ENCODE measurements around the gene ALOXE3.

Gene ALOXE3

GRCh38 chr17:8153031-8153451, 34.7 kb upstream of the ALOXE3 start:
- Histone ChIP-seq H3K4me3 (ENCODE audit: low read depth in 1 of 2, low read length in 2 of 2) (peak overlapping the region; percentile 65 to 91), H3K27ac (ENCODE audit: low read length) (peak overlapping the region; percentile 100), H3K9me3 (ENCODE audit: control insufficient read depth in 1 of 2, low read length in 2 of 2) (no peaks in the 10 kb centered on the region), H3K36me3 (ENCODE audit: control insufficient read depth in 1 of 2, insufficient read depth in 2 of 2, low read length in 2 of 2) (peaks cover 25 to 48% of the 10 kb centered on the region in 2 donors), H3K4me1 (ENCODE audit: control insufficient read depth in 1 of 2, insufficient read depth in 2 of 2, low read length in 2 of 2) (peaks cover 13 to 37% of the 10 kb centered on the region in 2 donors), H3K27me3 (ENCODE audit: low read depth, low read length) (no peaks in the 10 kb centered on the region)

GRCh38 chr17:8152112-8152775, 33.9 kb upstream of the ALOXE3 start, which contains the start of gene PER1:
PER1 (minus strand) TSS chr17:8152404; CDS start chr17:8150706, 1,698 bp downstream.
- peaks cover 13 to 38% of the 10 kb centered on the region in 2 donors for H3K4me1 ChIP-seq (ENCODE audit: control insufficient read depth in 1 of 2, insufficient read depth in 2 of 2, low read length in 2 of 2)
- no peaks in the 10 kb centered on the region for H3K27me3 ChIP-seq (ENCODE audit: low read depth, low read length)
- H3K4me3 ChIP-seq (ENCODE audit: low read depth in 1 of 2, low read length in 2 of 2), result peak within 1 kb of the TSS; percentile 88 to 91
- no peaks in the 10 kb centered on the region for H3K9me3 ChIP-seq (ENCODE audit: control insufficient read depth in 1 of 2, low read length in 2 of 2)
- H3K27ac ChIP-seq (ENCODE audit: low read length), result peak within 1 kb of the TSS; percentile 100
- peaks cover 32 to 56% of the 10 kb centered on the region in 2 donors for H3K36me3 ChIP-seq (ENCODE audit: control insufficient read depth in 1 of 2, insufficient read depth in 2 of 2, low read length in 2 of 2)

- Histone ChIP-seq H3K27me3 (ENCODE audit: low read depth, low read length) (no peaks in the 10 kb centered on the region), H3K36me3 (ENCODE audit: control insufficient read depth in 1 of 2, insufficient read depth in 2 of 2, low read length in 2 of 2) (peaks cover 38 to 57% of the 10 kb centered on the region in 2 donors), H3K9me3 (ENCODE audit: control insufficient read depth in 1 of 2, low read length in 2 of 2) (no peaks in the 10 kb centered on the region), H3K4me1 (ENCODE audit: control insufficient read depth in 1 of 2, insufficient read depth in 2 of 2, low read length in 2 of 2) (peaks cover 13 to 34% of the 10 kb centered on the region in 2 donors), H3K4me3 (ENCODE audit: low read depth in 1 of 2, low read length in 2 of 2) (peak overlapping the region; percentile 88 to 91), H3K27ac (ENCODE audit: low read length) (peak overlapping the region; percentile 100)
These were observed 33.4 kb upstream of the ALOXE3 start for GRCh38 chr17:8151641-8152111.

- Histone ChIP-seq H3K4me1 (ENCODE audit: control insufficient read depth in 1 of 2, insufficient read depth in 2 of 2, low read length in 2 of 2) (peaks cover 13 to 34% of the 10 kb centered on the region in 2 donors), H3K27me3 (ENCODE audit: low read depth, low read length) (no peaks in the 10 kb centered on the region), H3K9me3 (ENCODE audit: control insufficient read depth in 1 of 2, low read length in 2 of 2) (no peaks in the 10 kb centered on the region), H3K27ac (ENCODE audit: low read length) (peak overlapping the region; percentile 100), H3K36me3 (ENCODE audit: control insufficient read depth in 1 of 2, insufficient read depth in 2 of 2, low read length in 2 of 2) (peaks cover 43 to 62% of the 10 kb centered on the region in 2 donors), H3K4me3 (ENCODE audit: low read depth in 1 of 2, low read length in 2 of 2) (peak overlapping the region; percentile 88 to 91)
These were observed 32.9 kb upstream of the ALOXE3 start for GRCh38 chr17:8151120-8151640.

- Histone ChIP-seq H3K9me3 (ENCODE audit: control insufficient read depth in 1 of 2, low read length in 2 of 2) (no peaks in the 10 kb centered on the region), H3K36me3 (ENCODE audit: control insufficient read depth in 1 of 2, insufficient read depth in 2 of 2, low read length in 2 of 2) (peaks cover 50 to 63% of the 10 kb centered on the region in 2 donors), H3K4me3 (ENCODE audit: low read depth in 1 of 2, low read length in 2 of 2) (peak overlapping the region; percentile 88 to 91), H3K4me1 (ENCODE audit: control insufficient read depth in 1 of 2, insufficient read depth in 2 of 2, low read length in 2 of 2) (peaks cover 13 to 34% of the 10 kb centered on the region in 2 donors), H3K27me3 (ENCODE audit: low read depth, low read length) (no peaks in the 10 kb centered on the region), H3K27ac (ENCODE audit: low read length) (peak overlapping the region; percentile 100)
These were observed 32.1 kb upstream of the ALOXE3 start for GRCh38 chr17:8150194-8151119.

GRCh38 chr17:8149419-8150193, 31.3 kb upstream of the ALOXE3 start:
- H3K4me3 ChIP-seq (ENCODE audit: low read depth in 1 of 2, low read length in 2 of 2), result no peak overlapping the region
- peaks cover 13 to 34% of the 10 kb centered on the region in 2 donors for H3K4me1 ChIP-seq (ENCODE audit: control insufficient read depth in 1 of 2, insufficient read depth in 2 of 2, low read length in 2 of 2)
- peak overlapping the region; percentile 8 for H3K27ac ChIP-seq (ENCODE audit: low read length)
- peaks cover 56 to 68% of the 10 kb centered on the region in 2 donors for H3K36me3 ChIP-seq (ENCODE audit: control insufficient read depth in 1 of 2, insufficient read depth in 2 of 2, low read length in 2 of 2)
- no peaks in the 10 kb centered on the region for H3K27me3 ChIP-seq (ENCODE audit: low read depth, low read length)
- no peaks in the 10 kb centered on the region for H3K9me3 ChIP-seq (ENCODE audit: control insufficient read depth in 1 of 2, low read length in 2 of 2)

- Histone ChIP-seq H3K4me3 (ENCODE audit: low read depth in 1 of 2, low read length in 2 of 2) (no peak overlapping the region), H3K9me3 (ENCODE audit: control insufficient read depth in 1 of 2, low read length in 2 of 2) (no peaks in the 10 kb centered on the region), H3K4me1 (ENCODE audit: control insufficient read depth in 1 of 2, insufficient read depth in 2 of 2, low read length in 2 of 2) (peaks cover 13 to 34% of the 10 kb centered on the region in 2 donors)
These were observed 30.2 kb upstream of the ALOXE3 start for GRCh38 chr17:8148560-8148959.

GRCh38 chr17:8147805-8148404, 29.6 kb upstream of the ALOXE3 start:
- Histone ChIP-seq H3K4me1 (ENCODE audit: control insufficient read depth in 1 of 2, insufficient read depth in 2 of 2, low read length in 2 of 2) (peaks cover 9 to 29% of the 10 kb centered on the region in 2 donors), H3K4me3 (ENCODE audit: low read depth in 1 of 2, low read length in 2 of 2) (no peak overlapping the region), H3K27me3 (ENCODE audit: low read depth, low read length) (no peaks in the 10 kb centered on the region), H3K9me3 (ENCODE audit: control insufficient read depth in 1 of 2, low read length in 2 of 2) (no peaks in the 10 kb centered on the region), H3K36me3 (ENCODE audit: control insufficient read depth in 1 of 2, insufficient read depth in 2 of 2, low read length in 2 of 2) (peaks cover 65 to 80% of the 10 kb centered on the region in 2 donors), H3K27ac (ENCODE audit: low read length) (no peak overlapping the region)

More at GRCh38 chr17:8148560-8148959, 30.2 kb upstream of the ALOXE3 start:
- Histone ChIP-seq H3K36me3 (ENCODE audit: control insufficient read depth in 1 of 2, insufficient read depth in 2 of 2, low read length in 2 of 2) (peaks cover 65 to 74% of the 10 kb centered on the region in 2 donors), H3K27ac (ENCODE audit: low read length) (no peak overlapping the region), H3K27me3 (ENCODE audit: low read depth, low read length) (no peaks in the 10 kb centered on the region)

GRCh38 chr17:8147141-8147804, 29.0 kb upstream of the ALOXE3 start:
- no peak overlapping the region for H3K4me3 ChIP-seq (ENCODE audit: low read depth in 1 of 2, low read length in 2 of 2)

More at GRCh38 chr17:8147141-8147804, 29.0 kb upstream of the ALOXE3 start:
- Histone ChIP-seq H3K4me1 (ENCODE audit: control insufficient read depth in 1 of 2, insufficient read depth in 2 of 2, low read length in 2 of 2) (peaks cover 5 to 26% of the 10 kb centered on the region in 2 donors), H3K27ac (ENCODE audit: low read length) (no peak overlapping the region), H3K27me3 (ENCODE audit: low read depth, low read length) (no peaks in the 10 kb centered on the region), H3K36me3 (ENCODE audit: control insufficient read depth in 1 of 2, insufficient read depth in 2 of 2, low read length in 2 of 2) (peaks cover 71 to 86% of the 10 kb centered on the region in 2 donors), H3K9me3 (ENCODE audit: control insufficient read depth in 1 of 2, low read length in 2 of 2) (no peaks in the 10 kb centered on the region)

Measured in muscle layer of duodenum (tissue), 2 donors.